Adrenal gland (tissue), 12 donors: ENCODE measurements around the gene HOXC13. TPM values are rescaled to one million over a fixed set of nuclear protein-coding genes. Genes with fewer than 3 reads are reported as not detected.

Experiments
- DNase-seq, 7 donors: peaks; one replicate each; pipeline ENCODE4 v3.0.0-alpha.2; 2019 to 2020
- H3K27ac ChIP-seq, 5 donors: fragments of 200-600 bp; sonication (generic) in 4 of 5; 1 replicate in 3 of 5; 2 replicates in 2 of 5; pipeline versions ENCODE4 v1.5.1 to v1.8.0; 2016 to 2020; ENCODE audit warnings: mild to moderate bottlenecking in 1 of 5
- H3K27me3 ChIP-seq: fragments of 200-600 bp; 2 replicates; pipeline ENCODE4 v1.8.0; 2021
- H3K36me3 ChIP-seq, 2 donors: fragments of 200-600 bp; replicated peaks in 1 of 2; 1 replicate in 1 of 2; 2 replicates in 1 of 2; pipeline versions ENCODE4 v1.5.1 to v1.8.0; 2018 to 2022
- H3K4me1 ChIP-seq, 2 donors: fragments of 200-600 bp; replicated peaks in 1 of 2; 1 replicate in 1 of 2; 2 replicates in 1 of 2; pipeline versions ENCODE4 v1.5.1 to v1.8.0; 2018 to 2021
- H3K4me3 ChIP-seq, 4 donors: fragments of 200-600 bp; sonication (generic) in 3 of 4; one replicate each; pipeline ENCODE4 v1.5.1; 2016 to 2018
- H3K9me3 ChIP-seq, 3 donors: fragments of 200-600 bp; sonication (generic) in 1 of 3; replicated peaks in 1 of 3; 1 replicate in 2 of 3; 2 replicates in 1 of 3; pipeline versions ENCODE4 v1.5.1 to v1.8.0; 2016 to 2021
- POLR2A ChIP-seq, 2 donors: fragments of 450-650 bp; IDR thresholded peaks; one replicate each; pipeline ENCODE4 v1.6.1; 2017; ENCODE audit warnings: antibody characterized with exemption in 2 of 2, mild to moderate bottlenecking in 2 of 2, moderate library complexity in 1 of 2
- WGBS, 4 donors: extraction: QIAGEN DNeasy Blood & Tissue Kit in 2 of 4; methylation state at CpG; one replicate each; pipeline versions ENCODE4 v1.1.5 to v1.1.7; 2013 to 2017; 5-methylcytosine and 5-hydroxymethylcytosine counted together
- intact Hi-C, 2 donors: fragments of 100-400 bp; cut with DNase I; formaldehyde crosslinking; loops; one replicate each; pipeline versions ENCODE4 v1.14.1 to v1.15.0; 2022 to 2023
- polyA plus RNA-seq, 3 donors: library from polyadenylated mRNA; stranded (reverse); fragments of 200-250 nt in 2 of 3; fragments of 350-450 nt in 1 of 3; fragmentation: Illumina TruSeq in 1 of 3; extraction: RNeasy Lipid Tissue Mini Kit (QIAGEN cat#74804) in 1 of 3; gene quantifications; one replicate each; pipeline ENCODE4 v1.2.3, GENCODE V29; 2013 to 2014
- total RNA-seq, 9 donors: library from RNA; depleted of rRNA in 4 of 9; stranded (reverse); fragments of >200 nt in 4 of 9; fragments of 120-200 nt in 1 of 9; fragmentation: NEBNext Ultra II Directional in 1 of 9; extraction: Animal tissue kit (Norgen Biotek cat#: 25700) in 1 of 9; gene quantifications; one replicate each; pipeline versions ENCODE4 v1.1.0 to v1.2.4, GENCODE V29; 2013 to 2023
- TF ChIP-seq, protein P1 (sequence below), 6 experiments: fragments of 450-650 bp in 4 of 6; fragments of 200-600 bp in 2 of 6; sonication (generic) in 1 of 6; IDR thresholded peaks; 1 replicate in 5 of 6; 2 replicates in 1 of 6; pipeline versions ENCODE4 v1.5.1 to v1.8.0; 2016 to 2021; ENCODE audit warnings: antibody characterized with exemption in 6 of 6, mild to moderate bottlenecking in 2 of 6, moderate library complexity in 1 of 6
- donor health status: healthy with polysubstance abuse.
- donor health status: Bipolar disorder and iron deficiency.
- donor health status: DM: yes; HTN: yes; CAD: no.
- donor health status: DM: no; HTN: no; CAD: no.
- donor health status: DM: no; HTN: no; CAD: no.
- donor health status: DM: yes; HTN: yes; CAD: no.

HOXC13 gene
- total and polyA plus RNA-seq, 12 donors: 0.11 TPM; not detected in 11

DNA sequence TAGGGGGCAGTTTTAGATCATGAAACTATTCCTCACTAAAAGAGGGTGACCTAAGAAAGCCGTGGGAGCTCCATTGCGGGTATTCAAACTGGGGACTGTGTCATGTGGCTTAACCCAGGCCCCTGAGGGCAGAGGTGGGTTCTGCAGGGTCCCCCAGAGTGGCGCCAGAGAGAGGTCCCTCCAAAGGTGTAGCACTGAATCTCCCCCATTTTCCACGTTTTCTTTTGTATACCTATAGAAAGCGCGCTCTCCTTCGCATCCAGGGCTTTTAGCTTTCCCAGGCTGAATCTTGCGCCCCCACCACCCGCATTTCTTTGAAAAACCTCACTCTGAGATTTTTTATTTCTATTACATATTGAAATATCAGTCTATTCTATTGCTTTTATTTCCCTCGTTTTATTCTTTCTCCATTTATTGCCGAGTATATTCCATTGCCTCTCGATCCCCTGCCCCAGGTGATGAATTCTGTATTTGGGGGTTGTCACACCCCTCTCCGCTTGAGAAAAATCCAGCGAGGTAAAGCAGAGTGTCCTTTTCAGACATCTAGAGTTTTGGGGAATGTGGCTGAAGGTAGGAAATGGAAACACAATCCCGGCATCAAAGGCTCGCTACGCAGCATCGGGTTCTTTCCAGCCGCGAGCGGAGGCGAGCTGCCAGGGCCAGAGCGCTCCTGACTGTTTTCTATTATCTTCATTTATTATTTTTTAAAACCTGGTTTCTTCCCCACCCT, 870 bp upstream of the HOXC13 start:
- WGBS, 4 donors: 18 to 22% (median 20%) methylated on average over 23 of the region's 23 CpGs
- H3K36me3 ChIP-seq: no peaks in the 10 kb centered on the region

DNA sequence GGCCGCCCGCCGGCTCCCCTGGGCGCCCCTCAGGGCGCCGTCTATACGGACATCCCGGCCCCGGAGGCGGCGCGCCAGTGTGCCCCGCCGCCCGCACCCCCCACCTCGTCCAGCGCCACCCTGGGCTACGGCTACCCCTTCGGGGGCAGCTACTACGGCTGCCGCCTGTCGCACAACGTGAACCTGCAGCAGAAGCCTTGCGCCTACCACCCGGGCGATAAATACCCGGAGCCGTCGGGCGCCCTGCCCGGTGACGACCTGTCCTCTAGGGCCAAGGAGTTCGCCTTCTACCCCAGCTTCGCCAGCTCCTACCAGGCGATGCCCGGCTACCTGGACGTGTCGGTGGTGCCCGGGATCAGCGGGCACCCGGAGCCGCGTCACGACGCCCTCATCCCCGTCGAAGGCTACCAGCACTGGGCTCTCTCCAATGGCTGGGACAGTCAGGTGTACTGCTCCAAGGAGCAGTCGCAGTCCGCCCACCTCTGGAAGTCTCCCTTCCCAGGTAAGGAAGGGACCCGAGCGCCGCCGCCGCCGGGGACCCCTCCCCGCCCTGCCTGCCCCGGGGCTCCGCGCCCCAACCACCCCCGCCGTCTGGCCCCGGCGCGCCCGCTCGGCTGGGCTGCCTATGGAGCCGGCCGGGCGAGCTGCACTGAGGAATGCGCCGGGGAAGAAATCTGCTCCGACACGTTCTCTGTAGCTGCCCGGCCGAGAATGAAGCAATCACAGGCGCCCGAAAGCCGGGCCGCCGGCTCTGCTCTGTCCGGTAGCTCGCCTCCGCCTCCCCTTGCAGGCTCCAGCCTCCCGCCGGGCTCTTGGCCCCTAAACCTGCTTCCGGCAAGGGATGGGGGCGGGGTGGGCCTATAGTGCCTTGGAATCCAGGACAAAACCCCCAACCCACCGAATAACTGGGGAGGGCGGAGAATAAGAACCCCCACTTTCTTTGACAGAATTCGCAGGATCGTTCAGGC, 794 bp downstream of the HOXC13 start:
- H3K9me3 ChIP-seq: no peaks in the 10 kb centered on the region
- TF ChIP-seq, protein P1, sequence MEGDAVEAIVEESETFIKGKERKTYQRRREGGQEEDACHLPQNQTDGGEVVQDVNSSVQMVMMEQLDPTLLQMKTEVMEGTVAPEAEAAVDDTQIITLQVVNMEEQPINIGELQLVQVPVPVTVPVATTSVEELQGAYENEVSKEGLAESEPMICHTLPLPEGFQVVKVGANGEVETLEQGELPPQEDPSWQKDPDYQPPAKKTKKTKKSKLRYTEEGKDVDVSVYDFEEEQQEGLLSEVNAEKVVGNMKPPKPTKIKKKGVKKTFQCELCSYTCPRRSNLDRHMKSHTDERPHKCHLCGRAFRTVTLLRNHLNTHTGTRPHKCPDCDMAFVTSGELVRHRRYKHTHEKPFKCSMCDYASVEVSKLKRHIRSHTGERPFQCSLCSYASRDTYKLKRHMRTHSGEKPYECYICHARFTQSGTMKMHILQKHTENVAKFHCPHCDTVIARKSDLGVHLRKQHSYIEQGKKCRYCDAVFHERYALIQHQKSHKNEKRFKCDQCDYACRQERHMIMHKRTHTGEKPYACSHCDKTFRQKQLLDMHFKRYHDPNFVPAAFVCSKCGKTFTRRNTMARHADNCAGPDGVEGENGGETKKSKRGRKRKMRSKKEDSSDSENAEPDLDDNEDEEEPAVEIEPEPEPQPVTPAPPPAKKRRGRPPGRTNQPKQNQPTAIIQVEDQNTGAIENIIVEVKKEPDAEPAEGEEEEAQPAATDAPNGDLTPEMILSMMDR (IDR thresholded peaks at IDR 0.05): no peak
- no peak for TF ChIP-seq POLR2A (IDR thresholded peaks at IDR 0.05)
- H3K27me3 ChIP-seq: peaks cover 100% of the 10 kb centered on the region
- no peak overlapping the region for H3K27ac ChIP-seq
- intact Hi-C loops: no loop called here
- WGBS, 4 donors: 3 to 9% (median 5%) methylated on average over 7 to 91 of the region's 91 CpGs
- H3K36me3 ChIP-seq: no peaks in the 10 kb centered on the region
- no peaks in the 10 kb centered on the region for H3K4me1 ChIP-seq
- no peak overlapping the region for H3K4me3 ChIP-seq
- peak in 2 of 7 donors; percentile 7 to 20 for DNase-seq

More for the DNA sequence above, 870 bp upstream of the HOXC13 start:
- DNase-seq: no peak
- Histone ChIP-seq H3K9me3 (no peaks in the 10 kb centered on the region), H3K27me3 (peaks cover 94% of the 10 kb centered on the region), H3K4me1 (no peaks in the 10 kb centered on the region), H3K27ac (no peak overlapping the region), H3K4me3 (no peak overlapping the region)
- TF ChIP-seq, protein P1 (IDR thresholded peaks at IDR 0.05): no peak
- no peak for TF ChIP-seq POLR2A (IDR thresholded peaks at IDR 0.05)
- intact Hi-C loops: no loop called here

DNA sequence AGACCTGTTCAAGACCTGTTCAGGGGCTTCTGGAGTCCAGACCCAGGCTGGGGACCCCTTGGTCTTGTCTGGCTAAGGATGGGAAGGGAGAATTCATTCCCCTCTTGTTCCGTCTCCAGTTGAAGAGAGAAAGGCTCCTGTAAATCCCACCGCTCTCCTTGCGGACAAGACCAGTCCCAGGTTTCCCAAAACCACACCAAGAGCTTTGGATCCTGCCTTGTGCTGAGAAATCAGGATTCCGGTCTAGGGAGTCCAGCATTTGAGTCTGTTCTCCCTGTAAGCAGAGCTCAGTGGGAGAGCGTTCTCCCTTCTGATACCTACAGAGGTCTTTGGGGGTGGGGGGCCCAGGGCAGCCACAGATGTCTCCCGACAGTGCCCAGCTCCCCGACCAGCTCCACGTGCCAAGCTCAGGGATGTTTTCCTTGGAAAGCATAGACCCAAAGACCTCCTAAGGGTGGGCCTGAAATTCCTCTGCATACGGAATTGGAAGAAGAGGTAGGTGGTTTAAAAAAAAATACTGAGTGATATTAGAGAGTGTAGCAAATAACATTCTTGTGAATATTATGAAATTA, 1.9 kb downstream of the HOXC13 start:
- intact Hi-C loops: no loop called here
- 7 to 12% (median 9%) methylated on average over 4 to 9 of the region's 9 CpGs for WGBS, 4 donors

More for the DNA sequence above, 1.9 kb downstream of the HOXC13 start:
- Histone ChIP-seq H3K27me3 (peaks cover 100% of the 10 kb centered on the region), H3K4me3 (no peak overlapping the region), H3K9me3 (no peaks in the 10 kb centered on the region), H3K36me3 (no peaks in the 10 kb centered on the region), H3K4me1 (no peaks in the 10 kb centered on the region), H3K27ac (no peak overlapping the region)
- DNase-seq: no peak
- no peak for TF ChIP-seq POLR2A (IDR thresholded peaks at IDR 0.05)
- TF ChIP-seq, protein P1 (IDR thresholded peaks at IDR 0.05): no peak
